ENCODE data around the gene BRINP3.

The BRINP3 gene

DNA sequence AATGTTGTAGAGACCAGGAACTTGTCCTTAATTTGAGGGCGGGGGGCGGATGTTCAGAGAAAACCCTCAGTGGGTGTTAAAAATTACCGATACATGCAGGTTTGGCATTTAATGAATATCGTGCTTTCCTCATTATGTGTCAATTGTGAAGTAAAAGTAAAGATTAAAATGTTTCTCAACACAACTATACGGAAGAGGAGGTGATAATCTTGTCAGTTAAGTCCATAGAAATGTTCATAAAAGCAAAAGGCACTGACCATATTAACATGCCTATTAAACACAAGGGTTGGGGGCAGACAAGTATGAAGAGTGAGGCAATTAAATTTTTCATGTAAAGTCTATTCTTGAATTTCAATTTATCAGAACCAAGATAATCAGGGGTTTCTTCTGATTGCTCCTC lies 1.3 kb downstream of the BRINP3 start:
- H3K79me2 ChIP-seq (ENCODE audit: insufficient read depth, low read length), result no peaks in the 10 kb centered on the region
- H3K27me3 ChIP-seq (ENCODE audit: insufficient read depth, low read length), result no peaks in the 10 kb centered on the region
- no peak overlapping the region for H3K4me3 ChIP-seq (ENCODE audit: low read depth, low read length, poor library complexity, severe bottlenecking)
- TF ChIP-seq EZH2 (IDR thresholded peaks at IDR 0.05; ENCODE audit: borderline replicate concordance, low read length), result no peak
- TF ChIP-seq, protein P1, sequence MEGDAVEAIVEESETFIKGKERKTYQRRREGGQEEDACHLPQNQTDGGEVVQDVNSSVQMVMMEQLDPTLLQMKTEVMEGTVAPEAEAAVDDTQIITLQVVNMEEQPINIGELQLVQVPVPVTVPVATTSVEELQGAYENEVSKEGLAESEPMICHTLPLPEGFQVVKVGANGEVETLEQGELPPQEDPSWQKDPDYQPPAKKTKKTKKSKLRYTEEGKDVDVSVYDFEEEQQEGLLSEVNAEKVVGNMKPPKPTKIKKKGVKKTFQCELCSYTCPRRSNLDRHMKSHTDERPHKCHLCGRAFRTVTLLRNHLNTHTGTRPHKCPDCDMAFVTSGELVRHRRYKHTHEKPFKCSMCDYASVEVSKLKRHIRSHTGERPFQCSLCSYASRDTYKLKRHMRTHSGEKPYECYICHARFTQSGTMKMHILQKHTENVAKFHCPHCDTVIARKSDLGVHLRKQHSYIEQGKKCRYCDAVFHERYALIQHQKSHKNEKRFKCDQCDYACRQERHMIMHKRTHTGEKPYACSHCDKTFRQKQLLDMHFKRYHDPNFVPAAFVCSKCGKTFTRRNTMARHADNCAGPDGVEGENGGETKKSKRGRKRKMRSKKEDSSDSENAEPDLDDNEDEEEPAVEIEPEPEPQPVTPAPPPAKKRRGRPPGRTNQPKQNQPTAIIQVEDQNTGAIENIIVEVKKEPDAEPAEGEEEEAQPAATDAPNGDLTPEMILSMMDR (IDR thresholded peaks at IDR 0.05; ENCODE audit: low read length), result no peak
- H4K20me1 ChIP-seq (ENCODE audit: insufficient read depth, low read length), result no peaks in the 10 kb centered on the region
- H3K36me3 ChIP-seq (ENCODE audit: insufficient read depth, low read length), result no peaks in the 10 kb centered on the region
- H3K9ac ChIP-seq (ENCODE audit: low read length), result no peak overlapping the region
- no peak overlapping the region for H3K4me2 ChIP-seq (ENCODE audit: low read length)
- H3K9me2 ChIP-seq (ENCODE audit: low read depth, low read length), result no peaks in the 10 kb centered on the region
- no peaks in the 10 kb centered on the region for H3F3A ChIP-seq (ENCODE audit: insufficient read depth, low read length)
- no peaks in the 10 kb centered on the region for H3K9me3 ChIP-seq (ENCODE audit: low read length)
- H2AFZ ChIP-seq (ENCODE audit: low read length), result no peak overlapping the region
- no peaks in the 10 kb centered on the region for H3K4me1 ChIP-seq (ENCODE audit: insufficient read depth, low read length, severe bottlenecking)
- H3K27ac ChIP-seq (ENCODE audit: low read depth, low read length, poor library complexity, severe bottlenecking), result no peak overlapping the region

DNA sequence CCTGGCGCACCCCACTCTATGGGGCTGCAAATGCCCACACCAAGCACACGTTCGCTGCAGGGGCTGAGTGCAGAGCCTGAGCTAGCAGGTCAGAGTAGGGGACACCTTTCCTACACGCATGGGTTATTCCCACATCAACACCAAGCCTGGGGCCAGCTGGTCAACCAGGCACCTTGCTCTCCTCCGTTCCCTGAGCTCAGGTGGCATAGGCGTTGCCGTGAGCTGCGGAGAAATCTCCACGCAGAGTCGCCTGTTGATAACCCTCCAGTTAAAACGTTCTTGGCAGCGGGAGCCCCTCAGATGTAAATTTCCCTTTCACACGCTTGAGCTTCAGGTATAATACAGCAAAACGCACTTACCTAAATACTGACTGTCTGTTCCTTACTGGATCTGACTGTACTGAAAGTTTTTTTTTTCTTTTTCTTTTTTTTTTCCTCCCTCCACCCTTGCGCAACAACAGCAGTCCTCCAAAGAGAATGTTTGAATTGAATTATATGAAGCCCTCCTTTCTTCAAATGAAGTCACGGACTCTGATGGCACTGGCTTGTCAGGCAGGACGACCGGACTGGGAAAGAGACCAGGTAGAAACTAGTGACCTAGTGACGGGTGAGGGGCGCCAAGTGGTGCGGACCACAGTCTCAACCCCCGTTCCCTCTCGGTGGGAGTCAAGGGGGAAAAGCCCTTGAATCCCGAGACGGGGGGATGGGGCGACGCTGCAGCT lies 2.1 kb downstream of the BRINP3 start:
- no peaks in the 10 kb centered on the region for H4K20me1 ChIP-seq (ENCODE audit: insufficient read depth, low read length)
- H3K27ac ChIP-seq (ENCODE audit: low read depth, low read length, poor library complexity, severe bottlenecking), result no peak overlapping the region
- TF ChIP-seq, protein P1 (IDR thresholded peaks at IDR 0.05; ENCODE audit: low read length), result no peak
- no peak for TF ChIP-seq EZH2 (IDR thresholded peaks at IDR 0.05; ENCODE audit: borderline replicate concordance, low read length)
- no peaks in the 10 kb centered on the region for H3K27me3 ChIP-seq (ENCODE audit: insufficient read depth, low read length)
- H3F3A ChIP-seq (ENCODE audit: insufficient read depth, low read length), result no peaks in the 10 kb centered on the region
- no peak overlapping the region for H2AFZ ChIP-seq (ENCODE audit: low read length)
- H3K9ac ChIP-seq (ENCODE audit: low read length), result no peak overlapping the region
- no peaks in the 10 kb centered on the region for H3K9me2 ChIP-seq (ENCODE audit: low read depth, low read length)
- H3K4me1 ChIP-seq (ENCODE audit: insufficient read depth, low read length, severe bottlenecking), result no peaks in the 10 kb centered on the region
- no peaks in the 10 kb centered on the region for H3K79me2 ChIP-seq (ENCODE audit: insufficient read depth, low read length)
- no peak overlapping the region for H3K4me2 ChIP-seq (ENCODE audit: low read length)
- H3K9me3 ChIP-seq (ENCODE audit: low read length), result no peaks in the 10 kb centered on the region
- no peak overlapping the region for H3K4me3 ChIP-seq (ENCODE audit: low read depth, low read length, poor library complexity, severe bottlenecking)
- H3K36me3 ChIP-seq (ENCODE audit: insufficient read depth, low read length), result no peaks in the 10 kb centered on the region

DNA sequence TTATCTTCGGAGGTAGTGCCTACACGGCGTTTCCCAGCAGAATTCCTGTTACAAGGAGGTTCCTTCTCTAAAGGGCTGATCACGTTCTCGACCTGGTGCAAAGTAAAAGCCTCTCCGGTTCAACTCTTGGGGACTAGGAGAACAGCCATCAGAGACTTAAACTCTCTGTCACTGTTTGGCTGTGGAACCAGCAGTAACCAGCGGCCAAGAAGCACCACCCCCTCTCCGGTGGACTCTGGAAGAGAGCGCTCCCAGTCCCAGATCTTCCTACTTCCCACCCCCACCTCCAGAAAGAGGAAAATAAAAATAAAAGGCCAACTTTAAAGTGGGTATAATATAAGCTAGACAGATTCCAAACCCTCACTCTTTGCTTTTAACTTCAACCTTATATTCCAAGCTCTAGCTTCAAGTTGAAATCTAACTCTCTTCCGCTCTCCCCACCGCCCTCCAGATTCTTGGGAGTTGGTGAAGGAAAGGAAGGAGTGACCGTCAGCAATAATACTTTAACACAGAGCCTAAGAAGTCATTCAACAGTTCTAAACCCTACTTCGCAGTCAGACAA lies 2.9 kb downstream of the BRINP3 start:
- no peaks in the 10 kb centered on the region for H3K9me3 ChIP-seq (ENCODE audit: low read length)
- no peak overlapping the region for H3K9ac ChIP-seq (ENCODE audit: low read length)
- H3K27ac ChIP-seq (ENCODE audit: low read depth, low read length, poor library complexity, severe bottlenecking), result no peak overlapping the region
- H4K20me1 ChIP-seq (ENCODE audit: insufficient read depth, low read length), result no peaks in the 10 kb centered on the region
- H3K4me2 ChIP-seq (ENCODE audit: low read length), result no peak overlapping the region
- no peak overlapping the region for H2AFZ ChIP-seq (ENCODE audit: low read length)
- no peaks in the 10 kb centered on the region for H3K9me2 ChIP-seq (ENCODE audit: low read depth, low read length)
- H3K36me3 ChIP-seq (ENCODE audit: insufficient read depth, low read length), result no peaks in the 10 kb centered on the region
- H3K4me1 ChIP-seq (ENCODE audit: insufficient read depth, low read length, severe bottlenecking), result no peaks in the 10 kb centered on the region
- H3K27me3 ChIP-seq (ENCODE audit: insufficient read depth, low read length), result no peaks in the 10 kb centered on the region
- no peak for TF ChIP-seq EZH2 (IDR thresholded peaks at IDR 0.05; ENCODE audit: borderline replicate concordance, low read length)
- TF ChIP-seq, protein P1 (IDR thresholded peaks at IDR 0.05; ENCODE audit: low read length), result no peak
- no peaks in the 10 kb centered on the region for H3F3A ChIP-seq (ENCODE audit: insufficient read depth, low read length)
- H3K4me3 ChIP-seq (ENCODE audit: low read depth, low read length, poor library complexity, severe bottlenecking), result no peak overlapping the region
- H3K79me2 ChIP-seq (ENCODE audit: insufficient read depth, low read length), result no peaks in the 10 kb centered on the region
